H9 (cell line): Measurements from ENCODE around the gene CDX2. TPM values are rescaled to one million over a fixed set of nuclear protein-coding genes. Genes with fewer than 3 reads are reported as not detected.

ENCODE experiments used
- DNase-seq: peaks from one replicate; pipeline ENCODE4 v3.0.0-alpha.2; 2017
- H2AFZ ChIP-seq: one replicate; pipeline ENCODE4 v1.6.1; 2013; ENCODE audit warnings: mild to moderate bottlenecking, low read length, control low read depth, moderate library complexity
- H2AK5ac ChIP-seq: 2 replicates; pipeline ENCODE4 v1.6.1; 2013; ENCODE audit warnings: low read length, control low read depth, mixed read lengths; ENCODE audit not compliant: insufficient read length
- H2BK120ac ChIP-seq: one replicate; pipeline ENCODE4 v1.6.1; 2013; ENCODE audit warnings: low read depth, mild to moderate bottlenecking, low read length, control low read depth, inconsistent platforms; ENCODE audit not compliant: poor library complexity, severe bottlenecking
- H2BK12ac ChIP-seq: 2 replicates; pipeline ENCODE4 v1.6.1; 2013; ENCODE audit warnings: low read length, control low read depth, mixed read lengths, low read depth; ENCODE audit not compliant: insufficient read length
- H2BK15ac ChIP-seq: 2 replicates; pipeline ENCODE4 v1.6.1; 2013; ENCODE audit warnings: low read depth, low read length, control low read depth
- H2BK20ac ChIP-seq: one replicate; pipeline ENCODE4 v1.6.1; 2013; ENCODE audit warnings: low read depth, mild to moderate bottlenecking, low read length, control low read depth, inconsistent platforms; ENCODE audit not compliant: poor library complexity, severe bottlenecking
- H2BK5ac ChIP-seq: 2 replicates; pipeline ENCODE4 v1.6.1; 2013; ENCODE audit warnings: low read length, control low read depth, mixed read lengths; ENCODE audit not compliant: insufficient read length
- H3K14ac ChIP-seq: 2 replicates; pipeline ENCODE4 v1.6.1; 2013; ENCODE audit warnings: low read length, control low read depth; ENCODE audit not compliant: insufficient read depth
- H3K18ac ChIP-seq: 2 replicates; pipeline ENCODE4 v1.6.1; 2013; ENCODE audit warnings: low read depth, mild to moderate bottlenecking, mixed read lengths, low read length, control low read depth; ENCODE audit not compliant: insufficient read length
- H3K23ac ChIP-seq: 2 replicates; pipeline ENCODE4 v1.6.1; 2013; ENCODE audit warnings: low read length, control low read depth, mixed read lengths, low read depth; ENCODE audit not compliant: insufficient read length
- H3K23me2 ChIP-seq: 2 replicates; pipeline ENCODE4 v1.6.1; 2013; ENCODE audit warnings: low read depth, mild to moderate bottlenecking, mixed read lengths, low read length, control low read depth; ENCODE audit not compliant: insufficient read length, poor library complexity, severe bottlenecking
- H3K27ac ChIP-seq: 2 replicates; pipeline ENCODE4 v1.5.1; 2013; ENCODE audit warnings: low read length, control low read depth, mixed read lengths, low read depth; ENCODE audit not compliant: insufficient read length
- H3K27me3 ChIP-seq: 2 replicates; pipeline ENCODE4 v1.6.1; 2013; ENCODE audit warnings: low read length, control low read depth, inconsistent platforms; ENCODE audit not compliant: insufficient read depth
- H3K4ac ChIP-seq: 2 replicates; pipeline ENCODE4 v1.6.1; 2013; ENCODE audit warnings: low read depth, mild to moderate bottlenecking, control low read depth, inconsistent platforms, low read length, moderate library complexity
- H3K4me1 ChIP-seq: 2 replicates; pipeline ENCODE4 v1.6.1; 2013; ENCODE audit warnings: low read length, control low read depth, inconsistent platforms; ENCODE audit not compliant: insufficient read depth
- H3K4me2 ChIP-seq: 2 replicates; pipeline ENCODE4 v1.6.1; 2013; ENCODE audit warnings: low read length, control low read depth, mixed read lengths; ENCODE audit not compliant: insufficient read length, insufficient read depth
- H3K56ac ChIP-seq: 2 replicates; pipeline ENCODE4 v1.6.1; 2013; ENCODE audit warnings: low read depth, mild to moderate bottlenecking, mixed read lengths, low read length, control low read depth; ENCODE audit not compliant: insufficient read length
- H3K79me1 ChIP-seq: 2 replicates; pipeline ENCODE4 v1.6.1; 2013; ENCODE audit warnings: low read depth, mild to moderate bottlenecking, moderate library complexity, low read length, control low read depth, inconsistent platforms; ENCODE audit not compliant: insufficient read depth, poor library complexity, severe bottlenecking
- H3K79me2 ChIP-seq: 2 replicates; pipeline ENCODE4 v1.6.1; 2013; ENCODE audit warnings: low read length, control low read depth, inconsistent platforms; ENCODE audit not compliant: insufficient read depth
- H3K9ac ChIP-seq: 2 replicates; pipeline ENCODE4 v1.6.1; 2013; ENCODE audit warnings: low read length, control low read depth, mixed read lengths; ENCODE audit not compliant: insufficient read length; ENCODE audit errors: extremely low read depth
- H3K9me3 ChIP-seq: one replicate; pipeline ENCODE4 v1.6.1; 2013; ENCODE audit warnings: low read depth, low read length, inconsistent platforms; ENCODE audit not compliant: control insufficient read depth
- H3T11ph ChIP-seq: one replicate; pipeline ENCODE4 v1.6.1; 2013; ENCODE audit warnings: mild to moderate bottlenecking, low read length, control low read depth, inconsistent platforms
- H4K20me1 ChIP-seq: one replicate; pipeline ENCODE4 v1.6.1; 2013; ENCODE audit not compliant: control insufficient read depth, insufficient read length, insufficient read depth
- H4K5ac ChIP-seq: 2 replicates; pipeline ENCODE4 v1.6.1; 2013; ENCODE audit warnings: low read depth, mild to moderate bottlenecking, mixed read lengths, low read length, control low read depth; ENCODE audit not compliant: insufficient read length
- H4K8ac ChIP-seq: replicated peaks from 2 replicates; pipeline ENCODE4 v1.6.1; 2013; ENCODE audit warnings: low read length, control low read depth, mixed read lengths, low read depth; ENCODE audit not compliant: insufficient read length
- H4K91ac ChIP-seq: 2 replicates; pipeline ENCODE4 v1.6.1; 2013; ENCODE audit warnings: low read depth, mild to moderate bottlenecking, moderate library complexity, mixed read lengths, low read length, control low read depth; ENCODE audit not compliant: insufficient read length
- H3K27ac Mint-ChIP-seq, 3 experiments: 2 replicates in 2 of 3; 3 replicates in 1 of 3; pipeline ENCODE4 v1.8.0; 2020 to 2021; ENCODE audit warnings: mixed read lengths in 3 of 3, mild to moderate bottlenecking in 1 of 3, moderate library complexity in 1 of 3
- H3K27me3 Mint-ChIP-seq: 2 replicates; pipeline ENCODE4 v1.8.0; 2021; ENCODE audit warnings: low read depth, mild to moderate bottlenecking, moderate library complexity, mixed read lengths
- H3K36me3 Mint-ChIP-seq, 3 experiments: 2 replicates in 2 of 3; 3 replicates in 1 of 3; pipeline ENCODE4 v1.8.0; 2020 to 2021; ENCODE audit warnings: low read depth in 3 of 3, mixed read lengths in 3 of 3; ENCODE audit not compliant: insufficient read depth in 1 of 3
- H3K4me1 Mint-ChIP-seq, 2 experiments: 2 replicates each; pipeline ENCODE4 v1.8.0; 2020; ENCODE audit warnings: mixed read lengths in 2 of 2
- H3K4me3 Mint-ChIP-seq, 2 experiments: 2 replicates in 1 of 2; 3 replicates in 1 of 2; pipeline ENCODE4 v1.8.0; 2020 to 2021; ENCODE audit warnings: mild to moderate bottlenecking in 2 of 2, mixed read lengths in 2 of 2, moderate library complexity in 1 of 2
- H3K9me3 Mint-ChIP-seq, 2 experiments: 2 replicates in 1 of 2; 3 replicates in 1 of 2; pipeline ENCODE4 v1.8.0; 2020; ENCODE audit warnings: mild to moderate bottlenecking in 2 of 2, mixed read lengths in 2 of 2, moderate library complexity in 1 of 2
- CTCF ChIP-seq: fragments of 200-600 bp; sonication (generic); conservative IDR thresholded peaks from 3 replicates; pipeline ENCODE4 v1.8.0; 2021; ENCODE audit warnings: antibody characterized with exemption, mild to moderate bottlenecking
- whole genome bisulfite sequencing: extraction: QIAGEN DNeasy Blood & Tissue Kit; methylation state at CpG from one replicate; pipeline ENCODE4 v1.1.7; 2013; ENCODE audit warnings: missing lambda C conversion rate, low lambda C conversion rate, mixed read lengths; ENCODE audit not compliant: insufficient read length; ENCODE audit errors: extremely low coverage; 5-methylcytosine and 5-hydroxymethylcytosine counted together
- total RNA-seq: library from RNA; stranded (reverse); gene quantifications from 2 replicates; pipeline ENCODE4 v1.2.1, GENCODE V29; 2021

The CDX2 gene
- total RNA-seq, 1 experiment from 2014 or later = not detected

GRCh38 chr13:27920677-27921420, 48.3 kb downstream of the CDX2 start:
- Histone ChIP-seq H2BK5ac (no peak overlapping the region), H4K5ac (no peak overlapping the region), H4K20me1 (peaks cover 6% of the 10 kb centered on the region), H2BK20ac (no peak overlapping the region), H3T11ph (no peak overlapping the region), H2BK120ac (no peak overlapping the region), H3K14ac (no peak overlapping the region), H3K9me3 (no peaks in the 10 kb centered on the region), H3K56ac (no peak overlapping the region), H2AK5ac (no peak overlapping the region), H3K9ac (no peak overlapping the region), H3K27ac (no peak overlapping the region), H3K79me1 (no peaks in the 10 kb centered on the region), H2BK12ac (no peak overlapping the region), H3K27me3 (peaks cover 97% of the 10 kb centered on the region), H3K23ac (no peak overlapping the region), H3K4ac (no peak overlapping the region), H3K18ac (no peak overlapping the region), H3K23me2 (no peaks in the 10 kb centered on the region), H4K91ac (no peak overlapping the region), H2AFZ (no peak overlapping the region), H3K4me2 (peak overlapping the region; percentile 5), H4K8ac (no peak overlapping the region), H3K79me2 (no peaks in the 10 kb centered on the region), H3K4me1 (no peaks in the 10 kb centered on the region; the same call in 1 of the 2 replicates), H2BK15ac (no peak overlapping the region)
- no peak for TF ChIP-seq CTCF
- Mint-ChIP-seq H3K27ac (no peak overlapping the region), H3K27me3 (peaks cover 99% of the 10 kb centered on the region), H3K9me3 (peaks cover 11% of the 10 kb centered on the region in 2 experiments; a peak in 4 of 5 replicates), H3K4me3 (peak overlapping the region; percentile 37 to 70), H3K4me1 (peaks cover 21 to 38% of the 10 kb centered on the region in 2 experiments), H3K36me3 (peaks cover 0 to 2% (median 0%) of the 10 kb centered on the region in 3 experiments; a peak in 1 of 7 replicates)
- DNase-seq = peak; percentile 49
- WGBS = no CpG with 5 or more reads among the region's 40 CpGs
